Smooth muscle cell (in vitro differentiated cells): ENCODE data around the gene CHRNB2. TPM values are rescaled to one million over a fixed set of nuclear protein-coding genes. Genes with fewer than 3 reads are reported as not detected.

Experiments used
- DNase-seq: peaks from one replicate; lab custom pipeline; 2025; ENCODE audit not compliant: unreplicated experiment; lab: John Stamatoyannopoulos, UW
- H2AFZ ChIP-seq: fragments of 200-600 bp; sonication (generic); 2 replicates; pipeline ENCODE4 v1.6.0; 2016; ENCODE audit warnings: antibody characterized with exemption, low read depth, mild to moderate bottlenecking
- H3F3A ChIP-seq: fragments of 200-600 bp; sonication (generic); 2 replicates; pipeline ENCODE4 v1.6.0; 2017; ENCODE audit warnings: antibody characterized with exemption, low read depth
- H3K27ac ChIP-seq: fragments of 200-600 bp; sonication (generic); 2 replicates; pipeline ENCODE4 v1.5.1; 2016; ENCODE audit warnings: low read depth, mild to moderate bottlenecking
- H3K27me3 ChIP-seq: fragments of 200-600 bp; sonication (generic); 2 replicates; pipeline ENCODE4 v1.6.1; 2016; ENCODE audit warnings: low read depth, mild to moderate bottlenecking
- H3K36me3 ChIP-seq: fragments of 200-600 bp; sonication (generic); 2 replicates; pipeline ENCODE4 v1.5.1; 2016; ENCODE audit warnings: low read depth
- H3K4me1 ChIP-seq: fragments of 200-600 bp; sonication (generic); 2 replicates; pipeline ENCODE4 v1.5.1; 2016; ENCODE audit warnings: low read depth
- H3K4me2 ChIP-seq: fragments of 200-600 bp; sonication (generic); 2 replicates; pipeline ENCODE4 v1.6.0; 2016; ENCODE audit warnings: mild to moderate bottlenecking
- H3K4me3 ChIP-seq: fragments of 200-600 bp; sonication (generic); 2 replicates; pipeline ENCODE4 v1.5.1; 2016; ENCODE audit warnings: mild to moderate bottlenecking
- H3K79me2 ChIP-seq: fragments of 200-600 bp; sonication (generic); 2 replicates; pipeline ENCODE4 v1.6.0; 2016; ENCODE audit warnings: low read depth, mild to moderate bottlenecking
- H3K9ac ChIP-seq: fragments of 200-600 bp; sonication (generic); 2 replicates; pipeline ENCODE4 v1.6.0; 2016; ENCODE audit warnings: low read depth
- H3K9me3 ChIP-seq: fragments of 200-600 bp; sonication (generic); replicated peaks from 2 replicates; pipeline ENCODE4 v1.5.1; 2016; ENCODE audit warnings: low read depth
- H4K20me1 ChIP-seq: fragments of 200-600 bp; sonication (generic); 2 replicates; pipeline ENCODE4 v1.6.0; 2016; ENCODE audit warnings: low read depth
- WGBS: methylation state at CpG from one replicate; pipeline ENCODE4 v1.1.7; 2016; ENCODE audit warnings: low lambda C conversion rate; 5-methylcytosine and 5-hydroxymethylcytosine counted together
- polyA plus RNA-seq: library from polyadenylated mRNA; unstranded; fragments of >200 nt; fragmentation: Nextera tagmentation; extraction: Ambion mirVana; gene quantifications from 2 replicates; pipeline ENCODE4 v1.2.1, GENCODE V29; 2016
- total RNA-seq: library from RNA; depleted of rRNA; stranded (reverse); fragments of >200 nt; gene quantifications from 2 replicates; pipeline ENCODE4 v1.2.3, GENCODE V29; 2014
- TF ChIP-seq, protein P1 (sequence below): fragments of 200-600 bp; sonication (generic); IDR thresholded peaks from 2 replicates; pipeline ENCODE4 v1.5.1; 2017; ENCODE audit warnings: borderline replicate concordance, mild to moderate bottlenecking, antibody characterized with exemption; ENCODE audit not compliant: insufficient read depth, poor library complexity, severe bottlenecking

Gene CHRNB2
- total and polyA plus RNA-seq, 2 experiments from 2014 or later: not detected

DNA sequence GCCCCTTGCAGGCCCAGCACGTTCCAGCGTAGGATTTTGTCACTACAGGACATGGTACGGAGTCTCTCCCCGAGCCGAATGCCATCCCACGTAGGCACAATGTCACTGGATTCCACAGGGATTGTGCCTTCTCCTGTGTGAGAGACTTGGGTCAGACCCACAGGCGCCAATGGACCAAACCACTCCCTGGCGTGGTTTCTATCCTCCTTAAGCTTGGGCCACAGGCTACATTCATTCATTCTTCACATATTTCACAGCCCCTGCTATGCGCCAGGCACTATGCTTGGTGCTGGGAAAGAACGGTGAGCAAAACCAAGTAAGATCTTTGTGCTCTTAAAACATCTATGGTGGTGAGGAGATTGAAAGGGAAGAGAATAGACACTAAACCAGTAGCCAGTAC, 18.7 kb downstream of the CHRNB2 start:
- H3K27me3 ChIP-seq: no peaks in the 10 kb centered on the region
- H3F3A ChIP-seq: peaks cover 3% of the 10 kb centered on the region
- H3K9me3 ChIP-seq: no peaks in the 10 kb centered on the region
- H2AFZ ChIP-seq: no peak overlapping the region
- H3K4me3 ChIP-seq: no peak overlapping the region
- no peak for DNase-seq
- no peak overlapping the region for H3K9ac ChIP-seq
- WGBS: 93% methylated on average over 10 of the region's 10 CpGs
- TF ChIP-seq, protein P1, sequence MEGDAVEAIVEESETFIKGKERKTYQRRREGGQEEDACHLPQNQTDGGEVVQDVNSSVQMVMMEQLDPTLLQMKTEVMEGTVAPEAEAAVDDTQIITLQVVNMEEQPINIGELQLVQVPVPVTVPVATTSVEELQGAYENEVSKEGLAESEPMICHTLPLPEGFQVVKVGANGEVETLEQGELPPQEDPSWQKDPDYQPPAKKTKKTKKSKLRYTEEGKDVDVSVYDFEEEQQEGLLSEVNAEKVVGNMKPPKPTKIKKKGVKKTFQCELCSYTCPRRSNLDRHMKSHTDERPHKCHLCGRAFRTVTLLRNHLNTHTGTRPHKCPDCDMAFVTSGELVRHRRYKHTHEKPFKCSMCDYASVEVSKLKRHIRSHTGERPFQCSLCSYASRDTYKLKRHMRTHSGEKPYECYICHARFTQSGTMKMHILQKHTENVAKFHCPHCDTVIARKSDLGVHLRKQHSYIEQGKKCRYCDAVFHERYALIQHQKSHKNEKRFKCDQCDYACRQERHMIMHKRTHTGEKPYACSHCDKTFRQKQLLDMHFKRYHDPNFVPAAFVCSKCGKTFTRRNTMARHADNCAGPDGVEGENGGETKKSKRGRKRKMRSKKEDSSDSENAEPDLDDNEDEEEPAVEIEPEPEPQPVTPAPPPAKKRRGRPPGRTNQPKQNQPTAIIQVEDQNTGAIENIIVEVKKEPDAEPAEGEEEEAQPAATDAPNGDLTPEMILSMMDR: no peak
- no peak overlapping the region for H3K27ac ChIP-seq
- no peaks in the 10 kb centered on the region for H3K4me1 ChIP-seq
- peaks cover 27% of the 10 kb centered on the region for H3K36me3 ChIP-seq
- H4K20me1 ChIP-seq: peaks cover 30% of the 10 kb centered on the region
- no peak overlapping the region for H3K4me2 ChIP-seq
- no peaks in the 10 kb centered on the region for H3K79me2 ChIP-seq

GRCh38 chr1:154586641-154587040, 19.1 kb downstream of the CHRNB2 start:
- TF ChIP-seq, protein P1: no peak
- Histone ChIP-seq H3K27me3 (no peaks in the 10 kb centered on the region), H3K4me1 (no peaks in the 10 kb centered on the region), H2AFZ (no peak overlapping the region), H3K9ac (no peak overlapping the region), H3F3A (peaks cover 3% of the 10 kb centered on the region), H3K36me3 (peaks cover 27% of the 10 kb centered on the region), H3K4me3 (no peak overlapping the region), H3K9me3 (no peaks in the 10 kb centered on the region), H3K79me2 (no peaks in the 10 kb centered on the region), H3K27ac (no peak overlapping the region), H3K4me2 (no peak overlapping the region), H4K20me1 (peaks cover 30% of the 10 kb centered on the region)
- WGBS: 95% methylated on average over 6 of the region's 6 CpGs
- DNase-seq: no peak

GRCh38 chr1:154589780-154590179, 22.2 kb downstream of the CHRNB2 start:
- no peaks in the 10 kb centered on the region for H3K27me3 ChIP-seq
- TF ChIP-seq, protein P1: no peak
- H3K4me2 ChIP-seq: no peak overlapping the region
- H3K9me3 ChIP-seq: no peaks in the 10 kb centered on the region
- H3K9ac ChIP-seq: no peak overlapping the region
- H3K27ac ChIP-seq: peak overlapping the region; percentile 53
- peaks cover 32% of the 10 kb centered on the region for H3K36me3 ChIP-seq
- no peak overlapping the region for H2AFZ ChIP-seq
- no peak for DNase-seq
- no peaks in the 10 kb centered on the region for H3F3A ChIP-seq
- H3K4me3 ChIP-seq: no peak overlapping the region
- H3K79me2 ChIP-seq: peaks cover 2% of the 10 kb centered on the region
- no peaks in the 10 kb centered on the region for H3K4me1 ChIP-seq
- WGBS: 53% methylated on average over 10 of the region's 10 CpGs
- peaks cover 42% of the 10 kb centered on the region for H4K20me1 ChIP-seq

DNA sequence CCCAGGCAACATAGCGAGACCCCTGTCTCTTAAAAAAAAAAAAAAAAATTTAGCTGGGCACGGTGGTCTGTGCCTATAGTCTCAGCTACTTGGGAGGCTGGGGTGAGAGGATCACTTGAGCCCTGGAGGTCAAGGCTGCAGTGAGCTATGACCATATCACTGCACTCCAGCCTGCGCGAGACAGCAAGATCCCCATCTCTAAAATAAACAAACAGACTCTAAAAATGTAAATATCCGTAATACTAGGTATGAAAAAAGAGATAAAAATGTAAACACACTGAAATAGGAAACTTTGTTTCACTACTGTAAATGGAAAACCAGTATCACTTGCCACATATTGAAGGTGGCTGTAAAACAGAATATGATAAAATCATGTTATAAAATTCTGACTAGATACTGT, 23.2 kb downstream of the CHRNB2 start:
- peaks cover 49% of the 10 kb centered on the region for H4K20me1 ChIP-seq
- TF ChIP-seq, protein P1: no peak
- 84% methylated on average over 5 of the region's 5 CpGs for WGBS
- H3K9me3 ChIP-seq: no peaks in the 10 kb centered on the region
- H3K4me2 ChIP-seq: no peak overlapping the region
- no peak overlapping the region for H3K9ac ChIP-seq
- H3K4me1 ChIP-seq: no peaks in the 10 kb centered on the region
- DNase-seq: no peak
- peaks cover 7% of the 10 kb centered on the region for H3K79me2 ChIP-seq
- no peak overlapping the region for H3K27ac ChIP-seq
- H3K36me3 ChIP-seq: peaks cover 39% of the 10 kb centered on the region
- H2AFZ ChIP-seq: no peak overlapping the region
- no peaks in the 10 kb centered on the region for H3F3A ChIP-seq
- no peaks in the 10 kb centered on the region for H3K27me3 ChIP-seq
- no peak overlapping the region for H3K4me3 ChIP-seq
